ENCODE measurements around the gene PACRG. TPM values are rescaled to one million over a fixed set of nuclear protein-coding genes. Genes with fewer than 3 reads are reported as not detected.

PACRG gene
- total and polyA plus RNA-seq, 12 donors, result 2.1 to 34.6 (median 10.0) TPM

DNA sequence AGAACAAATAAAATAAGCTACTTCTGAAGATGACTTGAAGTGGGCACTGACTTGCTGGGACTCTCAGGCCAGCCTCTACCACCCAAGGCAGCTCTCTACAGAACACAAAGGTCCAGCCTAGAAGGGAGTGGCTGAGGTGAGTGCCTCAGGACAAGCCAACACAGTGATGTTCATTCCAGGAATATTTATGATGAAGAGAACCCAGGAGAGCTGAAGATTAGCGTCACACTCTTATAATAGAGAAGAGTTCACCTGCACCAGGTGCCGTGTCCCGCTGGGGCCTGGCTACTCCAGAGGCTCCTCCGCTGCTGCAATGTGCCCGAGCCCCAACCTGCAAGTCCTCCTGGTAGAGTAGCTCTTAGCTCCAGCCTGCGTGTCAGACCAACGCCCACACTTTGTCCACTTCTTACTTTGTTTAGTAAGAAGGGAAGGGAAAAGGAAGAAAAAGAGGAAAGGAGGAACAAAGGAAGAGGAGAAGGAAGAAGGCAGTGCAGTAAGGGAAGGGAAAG is 504.3 kb downstream of the PACRG start:
- Histone ChIP-seq H3K27ac (no peak overlapping the region), H3K9me3 (no peaks in the 10 kb centered on the region), H3K4me3 (no peak overlapping the region), H3K27me3 (no peaks in the 10 kb centered on the region), H3K36me3 (no peaks in the 10 kb centered on the region), H3K4me1 (no peaks in the 10 kb centered on the region)
- no peak for ATAC-seq
- WGBS, 2 donors, result 88 to 94% methylated on average over 7 of the region's 7 CpGs
- TF ChIP-seq, protein P1, sequence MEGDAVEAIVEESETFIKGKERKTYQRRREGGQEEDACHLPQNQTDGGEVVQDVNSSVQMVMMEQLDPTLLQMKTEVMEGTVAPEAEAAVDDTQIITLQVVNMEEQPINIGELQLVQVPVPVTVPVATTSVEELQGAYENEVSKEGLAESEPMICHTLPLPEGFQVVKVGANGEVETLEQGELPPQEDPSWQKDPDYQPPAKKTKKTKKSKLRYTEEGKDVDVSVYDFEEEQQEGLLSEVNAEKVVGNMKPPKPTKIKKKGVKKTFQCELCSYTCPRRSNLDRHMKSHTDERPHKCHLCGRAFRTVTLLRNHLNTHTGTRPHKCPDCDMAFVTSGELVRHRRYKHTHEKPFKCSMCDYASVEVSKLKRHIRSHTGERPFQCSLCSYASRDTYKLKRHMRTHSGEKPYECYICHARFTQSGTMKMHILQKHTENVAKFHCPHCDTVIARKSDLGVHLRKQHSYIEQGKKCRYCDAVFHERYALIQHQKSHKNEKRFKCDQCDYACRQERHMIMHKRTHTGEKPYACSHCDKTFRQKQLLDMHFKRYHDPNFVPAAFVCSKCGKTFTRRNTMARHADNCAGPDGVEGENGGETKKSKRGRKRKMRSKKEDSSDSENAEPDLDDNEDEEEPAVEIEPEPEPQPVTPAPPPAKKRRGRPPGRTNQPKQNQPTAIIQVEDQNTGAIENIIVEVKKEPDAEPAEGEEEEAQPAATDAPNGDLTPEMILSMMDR (IDR thresholded peaks at IDR 0.05), result no peak
- no peak for DNase-seq
- intact Hi-C loops (cut with DNase I), result no loop called here

DNA sequence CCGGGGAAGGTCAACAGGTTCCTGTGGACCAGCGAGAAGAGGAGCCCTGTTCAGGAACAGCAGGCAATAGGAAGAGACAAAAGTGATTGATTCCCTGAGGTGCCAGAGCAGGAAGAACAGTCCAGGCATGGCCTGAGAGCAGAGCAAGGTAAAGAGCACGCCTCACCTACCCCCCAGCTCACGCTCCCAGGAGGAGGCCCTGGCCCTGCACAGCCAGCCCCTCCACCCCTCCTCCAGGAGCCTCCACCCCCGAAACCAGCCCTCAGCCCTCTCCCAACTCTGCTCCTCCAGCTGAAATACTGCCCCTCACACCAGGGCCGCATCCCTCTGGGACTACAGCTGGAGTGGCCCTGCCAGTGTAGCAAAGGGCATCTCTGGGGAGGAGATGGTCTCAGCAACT is 504.9 kb downstream of the PACRG start:
- no peak overlapping the region for H3K4me3 ChIP-seq
- ATAC-seq (peak in 2 of 8 donors; percentile 22 to 39), DNase-seq (no peak)
- no peak overlapping the region for H3K27ac ChIP-seq
- no peaks in the 10 kb centered on the region for H3K36me3 ChIP-seq
- no peaks in the 10 kb centered on the region for H3K4me1 ChIP-seq
- H3K9me3 ChIP-seq, result no peaks in the 10 kb centered on the region
- intact Hi-C loops (cut with DNase I), result no loop called here
- no peaks in the 10 kb centered on the region for H3K27me3 ChIP-seq
- WGBS, 2 donors, result 96% methylated on average over 6 of the region's 6 CpGs
- TF ChIP-seq, protein P1 (IDR thresholded peaks at IDR 0.05), result no peak

DNA sequence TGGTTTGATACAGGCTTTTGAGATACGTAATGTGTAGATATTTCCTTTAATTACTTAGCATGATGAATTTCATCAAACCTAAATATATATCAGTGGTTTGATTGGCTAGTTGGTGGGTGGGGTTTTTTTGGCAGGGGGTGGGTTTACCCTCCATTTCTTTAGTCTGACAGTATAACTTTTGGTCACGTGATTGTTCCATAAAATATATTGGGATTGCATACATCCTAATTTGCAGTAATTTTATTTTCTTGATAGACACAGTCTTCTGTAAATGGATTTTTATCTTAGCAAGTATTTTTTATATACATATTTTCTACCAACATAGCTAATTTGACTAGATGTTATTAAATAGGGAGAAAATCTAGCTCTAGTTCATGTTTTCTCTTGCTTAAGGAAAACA is 509.3 kb downstream of the PACRG start:
- Histone ChIP-seq H3K4me1 (no peaks in the 10 kb centered on the region), H3K4me3 (no peak overlapping the region), H3K36me3 (no peaks in the 10 kb centered on the region), H3K9me3 (no peaks in the 10 kb centered on the region), H3K27me3 (no peaks in the 10 kb centered on the region), H3K27ac (no peak overlapping the region)
- DNase-seq (no peak), ATAC-seq (no peak)
- TF ChIP-seq, protein P1 (IDR thresholded peaks at IDR 0.05), result no peak
- WGBS, 2 donors, result 94 to 97% methylated on average over 2 of the region's 2 CpGs
- intact Hi-C loops (cut with DNase I), result no loop called here

DNA sequence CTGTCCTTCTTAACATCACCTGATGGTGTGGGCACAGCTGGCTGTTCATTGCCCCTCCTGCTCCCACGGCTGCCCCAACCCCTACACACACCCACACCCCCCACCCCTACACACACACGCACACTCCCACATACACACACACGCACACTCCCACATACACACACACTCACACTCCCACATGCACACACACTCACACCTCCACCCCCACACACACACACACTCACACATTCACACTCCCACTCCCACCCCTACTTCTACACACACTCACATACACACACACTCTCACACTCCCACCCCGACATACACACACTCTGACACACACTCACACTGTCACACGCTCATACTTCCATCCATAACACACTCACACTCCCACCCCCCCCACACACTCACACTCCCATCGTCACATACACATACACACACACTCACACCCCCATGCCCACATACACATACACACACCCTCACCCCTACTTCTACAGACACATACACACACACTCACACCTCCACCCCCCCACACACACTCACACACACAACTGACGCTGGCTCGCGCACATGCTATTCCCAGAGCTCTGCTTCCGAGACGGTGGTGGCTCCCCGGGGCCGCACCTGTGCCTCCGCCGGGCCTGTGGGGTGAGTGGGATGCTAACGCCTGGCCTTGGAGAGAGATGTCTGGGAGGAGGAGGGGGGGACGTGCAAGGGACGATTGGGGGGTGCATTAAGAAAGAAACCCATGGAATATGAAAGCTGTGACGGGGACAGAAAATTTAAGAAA is 512.0 kb downstream of the PACRG start:
- 94 to 95% methylated on average over 19 of the region's 19 CpGs for WGBS, 2 donors
- ATAC-seq, result no peak
- DNase-seq, result no peak

More for the DNA sequence above, 512.0 kb downstream of the PACRG start:
- no peak overlapping the region for H3K27ac ChIP-seq
- intact Hi-C loops (cut with DNase I), result no loop called here
- no peaks in the 10 kb centered on the region for H3K9me3 ChIP-seq
- TF ChIP-seq, protein P1 (IDR thresholded peaks at IDR 0.05), result no peak
- no peaks in the 10 kb centered on the region for H3K27me3 ChIP-seq
- H3K4me1 ChIP-seq, result peaks cover 0 to 4% (median 0%) of the 10 kb centered on the region in 9 donors
- H3K4me3 ChIP-seq, result no peak overlapping the region
- H3K36me3 ChIP-seq, result no peaks in the 10 kb centered on the region

Measured in heart right ventricle (tissue), 16 donors.